Measurements from ENCODE around the gene CCDC157. TPM values are rescaled to one million over a fixed set of nuclear protein-coding genes. Genes with fewer than 3 reads are reported as not detected.
"Not testable (repeated sequence)": the region's sequence is repeated elsewhere in the genome, so short reads cannot be mapped to it uniquely, and the experiment has no call there.

CCDC157 gene
- polyA plus RNA-seq, 1 donor from 2014 or later = 1.6 TPM

GRCh38 chr22:30334646-30335045, 22.2 kb upstream of the CCDC157 start:
- Mint-ChIP-seq H3K4me3 (no peak overlapping the region), H3K27ac (peak overlapping the region in 1 of 3 donors; percentile 64), H3K4me1 (no peaks in the 10 kb centered on the region), H3K27me3 (no peaks in the 10 kb centered on the region), H3K9me3 (no peaks in the 10 kb centered on the region), H3K36me3 (peaks cover 2% of the 10 kb centered on the region)

- no peaks in the 10 kb centered on the region for H3K9me3 Mint-ChIP-seq
- H3K36me3 Mint-ChIP-seq = peaks cover 2% of the 10 kb centered on the region
- no peaks in the 10 kb centered on the region for H3K27me3 Mint-ChIP-seq
- H3K4me1 Mint-ChIP-seq = no peaks in the 10 kb centered on the region
- no peak overlapping the region for H3K4me3 Mint-ChIP-seq
- H3K27ac Mint-ChIP-seq = no peak overlapping the region
Observed at GRCh38 chr22:30335236-30335635, 21.6 kb upstream of the CCDC157 start.

GRCh38 chr22:30336752-30337460, 19.9 kb upstream of the CCDC157 start:
- H3K9me3 Mint-ChIP-seq = no peaks in the 10 kb centered on the region
- H3K36me3 Mint-ChIP-seq = no peaks in the 10 kb centered on the region
- no peaks in the 10 kb centered on the region for H3K27me3 Mint-ChIP-seq
- H3K4me1 Mint-ChIP-seq = no peaks in the 10 kb centered on the region
- peak overlapping the region in 1 of 3 donors; percentile 76 for H3K27ac Mint-ChIP-seq
- no peak overlapping the region for H3K4me3 Mint-ChIP-seq

GRCh38 chr22:30337461-30337778, 19.4 kb upstream of the CCDC157 start:
- no peaks in the 10 kb centered on the region for H3K36me3 Mint-ChIP-seq
- H3K4me3 Mint-ChIP-seq = no peak overlapping the region
- no peaks in the 10 kb centered on the region for H3K4me1 Mint-ChIP-seq
- no peaks in the 10 kb centered on the region for H3K27me3 Mint-ChIP-seq
- H3K9me3 Mint-ChIP-seq = no peaks in the 10 kb centered on the region
- H3K27ac Mint-ChIP-seq = peak overlapping the region in 1 of 3 donors; percentile 59

GRCh38 chr22:30338341-30338740, 18.5 kb upstream of the CCDC157 start:
- H3K27me3 Mint-ChIP-seq, H3K36me3 Mint-ChIP-seq, H3K9me3 Mint-ChIP-seq, H3K4me1 Mint-ChIP-seq, H3K27ac Mint-ChIP-seq: not testable (repeated sequence)
- H3K4me3 Mint-ChIP-seq = peak overlapping the region in 1 of 4 donors; percentile 29

- H3K27ac Mint-ChIP-seq = peak overlapping the region in 1 of 3 donors; percentile 74
- no peaks in the 10 kb centered on the region for H3K27me3 Mint-ChIP-seq
- H3K4me3 Mint-ChIP-seq = no peak overlapping the region
- H3K9me3 Mint-ChIP-seq = no peaks in the 10 kb centered on the region
- peaks cover 5% of the 10 kb centered on the region for H3K36me3 Mint-ChIP-seq
- H3K4me1 Mint-ChIP-seq = peaks cover 0 to 2% (median 0%) of the 10 kb centered on the region in 3 donors
Observed at GRCh38 chr22:30338802-30339201, 18.0 kb upstream of the CCDC157 start.

GRCh38 chr22:30340911-30341685, 15.7 kb upstream of the CCDC157 start:
- H3K4me3 Mint-ChIP-seq = no peak overlapping the region
- H3K27ac Mint-ChIP-seq = peak overlapping the region in 2 of 3 donors; percentile 42 to 84
- peaks cover 5% of the 10 kb centered on the region for H3K36me3 Mint-ChIP-seq
- H3K9me3 Mint-ChIP-seq = no peaks in the 10 kb centered on the region
- H3K4me1 Mint-ChIP-seq = peaks cover 0 to 2% (median 0%) of the 10 kb centered on the region in 3 donors
- no peaks in the 10 kb centered on the region for H3K27me3 Mint-ChIP-seq

- Mint-ChIP-seq H3K4me3 (no peak overlapping the region), H3K4me1 (peaks cover 0 to 12% (median 7%) of the 10 kb centered on the region in 3 donors), H3K36me3 (peaks cover 5% of the 10 kb centered on the region), H3K9me3 (no peaks in the 10 kb centered on the region), H3K27me3 (no peaks in the 10 kb centered on the region), H3K27ac (no peak overlapping the region)
Observed at GRCh38 chr22:30344447-30345200, 12.2 kb upstream of the CCDC157 start.

- Mint-ChIP-seq H3K9me3 (no peaks in the 10 kb centered on the region), H3K27me3 (no peaks in the 10 kb centered on the region), H3K4me3 (peak overlapping the region in 1 of 4 donors; percentile 64), H3K36me3 (peaks cover 5% of the 10 kb centered on the region), H3K4me1 (peaks cover 16 to 27% (median 18%) of the 10 kb centered on the region in 3 donors), H3K27ac (peak overlapping the region in 1 of 3 donors; percentile 67)
Observed at GRCh38 chr22:30347255-30347892, 9.4 kb upstream of the CCDC157 start.

- Mint-ChIP-seq H3K36me3 (peaks cover 3% of the 10 kb centered on the region), H3K9me3 (no peaks in the 10 kb centered on the region), H3K27me3 (no peaks in the 10 kb centered on the region), H3K4me3 (no peak overlapping the region), H3K27ac (peak overlapping the region in 1 of 3 donors; percentile 35), H3K4me1 (peaks cover 16 to 25% (median 24%) of the 10 kb centered on the region in 3 donors)
Observed at GRCh38 chr22:30348404-30348803, 8.4 kb upstream of the CCDC157 start.

- Mint-ChIP-seq H3K4me3 (no peak overlapping the region), H3K36me3 (peaks cover 2% of the 10 kb centered on the region), H3K9me3 (no peaks in the 10 kb centered on the region), H3K27ac (peak overlapping the region in 1 of 3 donors; percentile 35), H3K4me1 (peaks cover 20 to 27% (median 26%) of the 10 kb centered on the region in 3 donors), H3K27me3 (no peaks in the 10 kb centered on the region)
Observed at GRCh38 chr22:30348809-30349208, 8.0 kb upstream of the CCDC157 start.

- peaks cover 41 to 47% (median 46%) of the 10 kb centered on the region in 3 donors for H3K4me1 Mint-ChIP-seq
- H3K4me3 Mint-ChIP-seq = no peak overlapping the region
- no peaks in the 10 kb centered on the region for H3K9me3 Mint-ChIP-seq
- H3K27me3 Mint-ChIP-seq = no peaks in the 10 kb centered on the region
- H3K36me3 Mint-ChIP-seq = peaks cover 2% of the 10 kb centered on the region
- peak overlapping the region in 2 of 3 donors; percentile 2 to 53 for H3K27ac Mint-ChIP-seq
Observed at GRCh38 chr22:30351226-30351625, 5.6 kb upstream of the CCDC157 start.

- Mint-ChIP-seq H3K4me3 (peak overlapping the region; percentile 94 to 99 (median 99)), H3K4me1 (peaks cover 41 to 55% (median 49%) of the 10 kb centered on the region in 3 donors), H3K27ac (peak overlapping the region in 1 of 3 donors; percentile 95), H3K27me3 (no peaks in the 10 kb centered on the region), H3K36me3 (peaks cover 2% of the 10 kb centered on the region), H3K9me3 (no peaks in the 10 kb centered on the region)
Observed at GRCh38 chr22:30354644-30355043, 2.2 kb upstream of the CCDC157 start.

GRCh38 chr22:30357236-30357570, 396 bp downstream of the CCDC157 start:
- H3K27me3 Mint-ChIP-seq = no peaks in the 10 kb centered on the region

More at GRCh38 chr22:30357236-30357570, 396 bp downstream of the CCDC157 start:
- Mint-ChIP-seq H3K4me3 (peak overlapping the region; percentile 94 to 99 (median 99)), H3K27ac (peak overlapping the region; percentile 95 to 99 (median 96)), H3K4me1 (peaks cover 26 to 39% (median 37%) of the 10 kb centered on the region in 3 donors), H3K36me3 (peaks cover 2% of the 10 kb centered on the region), H3K9me3 (no peaks in the 10 kb centered on the region)

Data from IgD-negative memory B cell (primary cell).